ENCODE measurements around the gene TMIE.
A peak's percentile ranks its signal among the peaks of the same experiment; 100 is the strongest.

TMIE gene

DNA sequence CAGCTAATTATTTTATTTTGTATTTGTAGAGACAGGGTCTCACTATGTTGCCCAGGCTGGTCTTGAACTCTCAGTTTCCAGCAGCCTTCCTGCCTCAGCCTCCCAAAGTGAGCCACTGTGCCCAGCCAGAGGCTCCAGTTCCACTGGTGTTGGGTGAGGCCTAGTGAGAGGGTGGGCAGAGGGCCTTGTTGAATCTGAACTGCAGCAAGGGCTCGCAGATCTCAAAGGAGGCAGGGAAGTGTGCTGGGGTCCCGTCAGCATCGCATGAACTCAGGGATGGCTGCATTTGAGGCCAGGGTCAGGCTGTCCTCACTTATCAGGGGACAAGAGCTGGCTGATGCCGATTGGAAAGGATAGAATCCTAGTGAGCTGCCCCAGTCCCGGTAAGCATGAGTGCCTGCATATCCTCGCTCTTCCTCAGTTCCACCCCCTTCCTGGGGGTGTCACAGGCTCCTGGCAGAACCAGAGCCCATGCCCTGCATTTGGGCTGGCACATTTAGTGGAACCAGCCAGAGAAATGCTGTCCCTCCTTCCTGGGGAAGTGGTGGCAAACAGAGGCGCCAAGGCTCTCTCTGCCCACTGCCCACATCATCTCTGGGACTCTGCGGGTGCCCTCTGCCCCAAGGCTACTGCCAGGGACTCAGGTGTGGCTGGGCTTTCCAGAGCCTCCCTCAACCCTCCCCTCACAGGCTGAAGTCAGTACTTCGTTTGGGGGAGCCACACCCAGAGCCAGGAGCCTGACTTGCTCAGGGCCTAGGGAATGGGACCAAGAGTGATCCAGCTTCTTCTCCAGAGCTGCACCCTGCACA lies 31.8 kb upstream of the TMIE start:
- DNase-seq, result peak; percentile 25

DNA sequence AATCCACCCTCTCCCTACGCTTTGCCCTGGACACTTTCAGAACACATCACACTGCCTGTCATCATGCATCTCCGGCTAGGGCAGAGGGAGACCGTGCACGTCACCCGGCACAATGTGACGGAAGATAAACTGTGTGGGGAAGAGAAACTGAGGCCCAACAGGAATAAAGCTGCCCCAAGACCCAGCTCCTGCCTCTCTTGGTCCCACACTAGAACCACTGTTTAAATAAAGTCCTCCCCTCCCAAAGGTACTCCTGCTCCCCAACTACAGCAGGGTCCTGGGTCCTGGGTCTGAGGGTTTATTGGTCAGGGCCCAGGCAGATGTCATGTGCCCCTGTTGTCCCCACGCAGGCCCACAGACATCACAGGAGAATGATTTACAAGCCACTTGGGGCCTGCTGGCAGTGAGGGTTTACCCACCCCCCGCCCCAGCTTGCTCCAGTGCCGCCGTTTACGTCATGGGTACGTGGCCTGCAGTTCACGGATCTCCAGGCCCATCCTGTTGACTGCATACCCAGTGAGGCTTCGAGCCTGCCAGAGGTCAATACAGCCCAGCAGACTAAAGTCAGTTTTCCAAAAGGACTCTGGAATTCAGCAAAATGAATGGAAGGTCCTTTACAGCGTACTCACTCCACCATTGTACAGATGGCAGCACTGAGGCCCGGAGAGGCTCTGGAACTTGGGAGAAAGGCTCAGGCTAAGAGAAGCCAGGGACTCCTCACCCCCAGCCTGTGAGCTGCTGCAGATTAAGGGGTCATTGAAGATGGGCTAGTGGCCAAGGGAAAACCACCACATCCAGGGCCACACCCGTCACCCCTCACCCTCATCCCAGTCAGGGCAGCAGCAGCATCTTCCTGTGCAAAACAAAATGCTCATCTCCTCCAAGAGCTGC lies 30.9 kb upstream of the TMIE start:
- DNase-seq, result peak; percentile 28

GRCh38 chr3:46670891-46671427 lies 30.2 kb upstream of the TMIE start:
- peak; percentile 15 for DNase-seq

DNA sequence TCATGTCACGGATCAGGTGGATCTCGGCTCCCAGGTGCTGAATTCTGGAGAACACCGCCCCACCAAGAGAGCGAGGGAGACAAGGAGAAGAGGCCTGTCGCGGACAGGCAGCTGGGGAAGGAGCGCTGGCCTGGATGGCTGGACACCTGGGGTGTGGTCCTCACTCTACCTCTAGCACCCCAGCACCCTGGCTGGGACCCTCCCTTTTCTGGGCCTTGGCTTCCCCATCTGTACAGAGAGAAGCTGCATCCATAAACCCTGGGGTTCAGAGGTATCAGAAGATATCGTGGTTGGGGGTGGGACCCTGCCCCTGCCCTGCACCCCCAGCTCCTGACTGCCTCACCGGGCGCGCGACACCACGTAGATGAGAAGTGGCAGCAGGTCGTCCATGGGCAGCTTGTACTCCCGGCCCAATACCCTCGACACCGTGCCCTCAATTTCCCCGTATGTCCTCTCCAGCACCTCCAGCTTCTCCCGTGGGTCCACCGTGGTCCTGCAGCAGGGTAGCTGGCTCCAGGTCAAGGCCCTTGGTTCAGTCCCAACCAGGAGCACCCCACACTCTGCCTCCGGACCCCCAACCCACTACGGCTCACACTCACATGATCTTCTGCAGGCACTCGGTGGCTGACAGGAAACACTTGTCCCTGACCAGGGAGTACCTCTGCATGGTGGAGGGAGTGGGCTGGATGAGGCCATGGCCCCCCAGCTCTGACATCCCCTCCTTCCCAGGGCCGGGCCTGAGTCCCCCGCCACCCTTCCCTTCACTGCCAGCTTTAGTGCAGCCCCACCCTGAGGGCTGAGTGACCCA lies 29.4 kb upstream of the TMIE start:
- DNase-seq, result peak; percentile 13

DNA sequence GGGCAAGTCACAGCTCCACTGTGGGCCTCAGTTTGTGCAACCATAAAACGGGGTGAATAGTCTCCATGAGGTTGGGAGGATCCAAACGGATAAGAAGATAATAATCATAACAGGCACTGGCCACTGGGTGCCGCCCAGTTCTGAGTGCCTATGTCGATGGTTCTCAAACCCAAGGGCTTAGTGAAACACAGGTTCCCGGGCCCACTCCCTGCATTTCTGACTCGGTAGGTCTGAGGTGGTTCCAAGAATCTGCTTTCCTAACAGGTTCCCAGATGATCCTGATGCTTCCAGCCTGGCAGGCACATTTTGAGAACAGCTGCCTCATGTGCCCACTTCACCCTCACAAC lies 28.9 kb upstream of the TMIE start:
- peak; percentile 29 for DNase-seq

DNA sequence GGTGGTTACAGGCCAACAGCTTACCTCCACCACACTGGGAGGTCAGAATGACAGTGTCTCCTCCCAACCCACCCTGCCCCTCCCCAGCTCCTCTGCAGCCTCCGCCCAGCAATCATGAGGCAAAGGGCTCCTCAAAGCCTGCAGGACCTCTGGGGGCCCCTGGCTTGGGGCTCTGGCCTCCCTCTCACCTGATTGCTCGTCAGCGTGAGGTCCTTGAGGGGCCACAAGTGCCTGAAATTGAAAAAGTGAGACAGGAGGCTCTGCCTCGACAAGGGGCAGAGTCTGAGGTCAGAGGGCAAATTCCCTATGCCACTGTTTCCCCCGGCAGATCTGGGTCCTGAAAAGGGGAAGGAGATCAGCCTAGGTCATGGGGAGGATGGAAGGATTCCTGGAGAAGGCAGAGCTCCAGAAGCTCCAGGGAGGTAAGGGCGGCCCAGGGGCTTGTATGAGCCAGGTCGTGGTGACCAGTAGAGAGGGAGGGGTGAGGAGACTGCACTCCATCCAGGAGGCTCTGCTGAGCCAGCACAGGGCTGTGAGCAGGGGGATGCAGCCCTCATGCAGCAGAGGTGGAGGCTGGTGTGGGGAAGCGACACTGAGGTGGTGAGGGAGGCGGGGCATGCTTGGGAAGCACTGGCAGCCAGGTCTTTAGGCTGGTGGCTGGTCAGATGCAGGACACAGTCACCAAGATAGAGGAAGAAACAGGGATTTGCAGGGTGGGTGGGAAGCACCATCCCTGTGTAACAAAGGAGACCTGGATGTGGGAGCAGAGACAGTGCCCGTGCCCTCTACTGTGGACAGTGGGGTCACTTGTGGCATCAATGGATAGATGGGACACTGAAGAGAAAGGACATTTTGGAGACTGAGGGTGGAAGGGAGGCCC lies 27.8 kb upstream of the TMIE start:
- DNase-seq, result peak; percentile 17

GRCh38 chr3:46674031-46674845 lies 27.0 kb upstream of the TMIE start:
- peak; percentile 64 for DNase-seq

DNA sequence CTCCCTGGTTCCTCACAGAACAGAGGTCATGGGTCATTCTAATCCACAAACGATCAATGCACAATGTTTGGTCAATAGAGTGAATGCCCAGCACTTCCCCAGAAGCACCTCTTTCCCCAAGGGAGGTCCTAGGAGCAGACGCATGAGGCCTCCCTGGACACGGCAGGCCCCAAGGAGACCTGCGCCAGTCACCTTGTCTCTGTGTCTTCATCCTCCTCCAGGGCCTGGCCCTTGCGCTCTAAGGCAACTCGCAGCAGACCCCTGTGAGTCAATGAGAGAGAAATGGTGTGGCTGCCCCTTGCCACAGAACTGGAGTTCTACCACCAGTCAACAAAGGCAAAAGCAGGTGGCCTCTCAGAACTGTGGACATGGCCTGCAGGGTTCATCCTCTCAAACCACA lies 25.8 kb upstream of the TMIE start:
- peak; percentile 20 for DNase-seq

DNA sequence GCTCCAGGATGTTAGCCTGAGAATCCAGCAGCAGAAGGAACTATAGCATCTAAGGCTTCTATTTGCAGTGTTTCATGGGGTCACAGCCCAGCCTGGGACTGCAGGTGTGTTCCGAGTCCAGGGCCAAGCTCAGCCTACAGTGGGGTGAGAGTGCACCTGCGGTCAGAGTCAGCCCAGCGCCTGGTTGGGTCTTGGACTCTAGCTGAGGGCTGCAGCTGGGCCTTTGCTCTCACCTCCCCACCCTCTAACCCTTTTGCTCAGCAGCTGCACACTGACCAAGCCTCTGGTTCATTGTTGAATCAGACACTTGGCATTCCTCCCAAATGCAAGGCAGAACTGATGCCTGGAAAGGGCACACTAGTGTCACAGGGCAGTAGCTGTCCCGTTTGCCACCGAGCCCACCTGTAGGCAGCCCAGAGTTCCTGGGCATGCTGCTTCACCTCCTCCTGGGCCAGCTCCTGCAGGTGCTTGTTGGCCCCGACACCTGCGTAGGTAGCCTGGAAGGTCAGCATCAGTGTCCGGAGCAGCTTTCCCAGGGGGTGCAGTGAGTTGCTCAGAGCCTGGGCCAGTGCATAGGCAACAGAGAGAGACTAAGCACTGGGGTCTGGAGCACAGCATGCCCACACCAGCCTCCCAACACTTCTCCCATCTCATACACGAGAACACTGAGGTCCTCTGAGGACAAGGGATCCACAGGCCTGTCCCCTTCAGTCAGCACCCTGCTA lies 25.2 kb upstream of the TMIE start:
- DNase-seq, result no peak

DNA sequence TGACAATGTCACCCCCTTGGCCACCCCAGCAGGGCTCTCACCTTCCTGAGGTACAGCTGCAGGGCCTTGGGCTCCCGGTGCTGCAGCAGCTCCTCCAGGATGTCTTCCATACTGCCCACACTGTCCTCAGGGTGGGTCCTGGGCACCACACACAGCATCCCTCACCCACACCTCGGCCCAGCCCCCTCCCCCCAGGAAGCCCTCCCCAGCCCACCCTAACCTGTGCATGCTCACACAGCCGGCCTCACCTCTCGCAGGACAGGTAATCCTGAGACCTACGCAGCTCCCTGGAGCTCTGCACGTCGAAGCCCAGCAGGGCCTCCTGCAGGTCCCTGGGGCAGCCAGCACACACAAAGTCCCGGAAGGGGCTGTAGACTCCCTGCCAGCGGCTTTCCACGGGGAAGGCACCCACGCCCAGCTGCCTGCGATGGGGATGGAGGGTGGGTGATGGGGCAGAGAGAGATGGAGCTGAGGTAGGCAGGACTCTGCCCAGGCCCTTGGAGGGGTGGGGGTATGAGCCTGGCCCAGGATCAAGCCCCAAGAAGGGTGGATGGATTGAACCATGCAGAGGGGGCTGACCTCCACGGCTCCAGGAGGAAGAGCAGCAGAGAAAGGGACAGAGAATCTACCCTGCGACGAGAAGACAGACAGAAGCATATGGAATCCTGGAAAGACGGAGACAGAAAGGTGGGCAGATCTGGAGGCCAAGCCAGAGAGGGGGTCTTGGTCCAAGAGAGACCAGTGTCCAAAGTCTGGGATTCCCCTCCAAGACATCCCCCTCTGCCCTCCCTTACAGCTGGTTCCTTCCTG lies 24.4 kb upstream of the TMIE start:
- DNase-seq, result no peak

GRCh38 chr3:46677411-46677726 lies 23.8 kb upstream of the TMIE start:
- no peak for DNase-seq

- DNase-seq, result no peak
Observed at GRCh38 chr3:46678280-46678679, 22.9 kb upstream of the TMIE start.

DNA sequence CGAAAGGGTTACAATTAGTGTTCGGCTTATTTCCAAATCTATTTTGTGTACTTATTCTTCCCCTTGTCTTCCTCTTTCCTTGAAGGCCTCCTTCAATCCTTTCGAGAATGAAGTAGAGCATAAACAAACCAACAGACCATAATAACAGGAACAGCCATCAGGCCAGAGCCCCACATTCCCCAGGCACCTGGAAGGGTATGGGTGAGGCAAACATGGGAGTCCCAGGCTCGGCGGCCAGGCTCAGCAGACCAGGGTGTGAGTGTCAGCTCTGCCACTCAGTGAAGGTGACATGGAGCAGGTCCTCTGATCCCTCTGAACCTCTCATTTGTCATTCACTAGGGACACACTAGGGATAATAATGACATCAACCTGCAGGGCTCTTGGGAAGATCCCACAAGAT lies 21.5 kb upstream of the TMIE start:
- no peak for DNase-seq

GRCh38 chr3:46680298-46680826 lies 20.8 kb upstream of the TMIE start:
- no peak for DNase-seq

- DNase-seq, result no peak
Observed at GRCh38 chr3:46681387-46681786, 19.8 kb upstream of the TMIE start.

DNA sequence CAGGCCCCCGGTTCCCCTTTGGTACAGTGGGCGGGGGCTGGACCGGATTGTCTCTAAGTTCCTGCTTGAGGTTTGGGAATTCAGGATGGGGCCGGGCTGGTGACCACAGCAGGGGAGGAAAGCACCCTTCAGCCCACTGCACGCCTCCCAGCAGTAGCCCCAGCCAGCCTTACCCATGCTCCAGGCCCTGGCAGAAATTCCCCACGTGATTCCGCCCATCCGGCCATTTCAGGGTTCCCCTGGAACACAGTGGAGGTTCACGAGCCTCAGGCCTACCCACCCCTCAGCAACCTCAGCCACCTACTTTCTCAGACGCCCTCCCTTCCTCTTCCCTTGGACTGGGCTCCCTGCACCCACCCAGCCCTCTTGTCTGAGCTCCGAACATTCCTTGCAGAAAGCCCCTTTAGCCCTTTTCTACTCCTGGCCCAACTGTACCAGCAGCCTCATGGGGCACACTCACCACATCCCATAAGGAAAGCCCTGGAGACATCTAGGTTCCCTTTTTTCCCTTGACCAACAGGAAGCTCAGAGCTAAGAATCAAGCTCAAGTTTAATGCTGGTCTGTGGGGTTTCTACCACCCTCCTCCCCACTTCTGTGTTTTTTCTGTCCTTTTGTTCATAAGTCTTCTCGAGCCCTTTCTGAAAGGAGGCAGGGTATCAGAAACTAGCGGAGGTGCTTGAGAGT lies 19.2 kb upstream of the TMIE start:
- no peak for DNase-seq

GRCh38 chr3:46682974-46683373 lies 18.2 kb upstream of the TMIE start:
- DNase-seq, result no peak

GRCh38 chr3:46684891-46685290 lies 16.3 kb upstream of the TMIE start:
- no peak for DNase-seq

DNA sequence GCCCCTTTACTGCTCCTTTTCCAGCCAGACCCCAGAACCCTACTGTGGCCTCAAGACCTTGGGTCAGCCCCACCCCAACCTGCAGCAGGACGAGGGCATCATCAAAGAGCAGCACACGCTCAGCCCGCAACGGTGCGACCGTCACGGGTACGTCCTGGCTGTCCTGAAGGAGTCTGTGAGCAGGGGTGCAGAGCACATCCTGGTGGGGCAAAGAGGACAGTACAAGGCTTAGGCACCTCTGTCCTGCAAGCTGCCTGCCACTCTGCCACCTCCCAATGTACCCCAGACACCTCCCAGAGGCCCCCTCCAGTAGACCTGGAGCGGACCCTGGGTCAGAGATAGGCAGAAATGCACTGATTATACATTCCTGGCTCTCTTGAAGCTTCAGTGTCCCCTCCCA lies 15.7 kb upstream of the TMIE start:
- no peak for DNase-seq

Measured in 8988T (cell line).